ENCODE data around the gene FOXD1. TPM values are rescaled to one million over a fixed set of nuclear protein-coding genes. Genes with fewer than 3 reads are reported as not detected.

Gene FOXD1
- total RNA-seq, 1 donor from 2014 or later: 0.74 TPM

GRCh38 chr5:73434461-73434860 lies 14.1 kb downstream of the FOXD1 start:
- Histone ChIP-seq H3K4me1 (peaks cover 24% of the 10 kb centered on the region), H3K27ac (no peak overlapping the region), H3K4me3 (no peak overlapping the region), H3K9me3 (no peaks in the 10 kb centered on the region), H3K27me3 (ENCODE audit: low read depth) (peaks cover 93% of the 10 kb centered on the region), H3K36me3 (no peaks in the 10 kb centered on the region)
- ATAC-seq: no peak
- DNase-seq: no peak
- intact Hi-C loops (cut with DNase I): no loop called here
- TF ChIP-seq CTCF (IDR thresholded peaks at IDR 0.05): no peak

- DNase-seq (no peak), ATAC-seq (peak; percentile 92 to 94)
- Histone ChIP-seq H3K4me3 (no peak overlapping the region), H3K27ac (no peak overlapping the region), H3K36me3 (no peaks in the 10 kb centered on the region), H3K27me3 (ENCODE audit: low read depth) (peaks cover 92% of the 10 kb centered on the region), H3K9me3 (no peaks in the 10 kb centered on the region), H3K4me1 (peaks cover 24% of the 10 kb centered on the region)
- intact Hi-C loops (cut with DNase I): no loop called here
- TF ChIP-seq CTCF (IDR thresholded peaks at IDR 0.05): no peak
Measured at GRCh38 chr5:73433982-73434342, 14.6 kb downstream of the FOXD1 start.

GRCh38 chr5:73433272-73433981 lies 15.2 kb downstream of the FOXD1 start:
- Histone ChIP-seq H3K9me3 (no peaks in the 10 kb centered on the region), H3K4me3 (no peak overlapping the region), H3K27me3 (ENCODE audit: low read depth) (peaks cover 92% of the 10 kb centered on the region), H3K27ac (no peak overlapping the region), H3K36me3 (no peaks in the 10 kb centered on the region), H3K4me1 (peaks cover 24% of the 10 kb centered on the region)
- TF ChIP-seq CTCF (IDR thresholded peaks at IDR 0.05): no peak
- intact Hi-C loops (cut with DNase I): no loop called here
- no peak for ATAC-seq
- no peak for DNase-seq

GRCh38 chr5:73431204-73431851 lies 17.2 kb downstream of the FOXD1 start:
- Histone ChIP-seq H3K9me3 (no peaks in the 10 kb centered on the region), H3K4me1 (peaks cover 7% of the 10 kb centered on the region), H3K27ac (no peak overlapping the region), H3K27me3 (ENCODE audit: low read depth) (peaks cover 88% of the 10 kb centered on the region), H3K4me3 (no peak overlapping the region), H3K36me3 (no peaks in the 10 kb centered on the region)
- no peak for TF ChIP-seq CTCF (IDR thresholded peaks at IDR 0.05)
- intact Hi-C loops (cut with DNase I): no loop called here
- DNase-seq: no peak
- ATAC-seq: no peak

GRCh38 chr5:73426034-73426433 lies 22.5 kb downstream of the FOXD1 start:
- intact Hi-C loops (cut with DNase I): no loop called here
- TF ChIP-seq CTCF (IDR thresholded peaks at IDR 0.05): no peak
- H3K27ac ChIP-seq: no peak overlapping the region
- H3K9me3 ChIP-seq: no peaks in the 10 kb centered on the region
- no peaks in the 10 kb centered on the region for H3K36me3 ChIP-seq
- DNase-seq (no peak), ATAC-seq (no peak)
- peaks cover 88% of the 10 kb centered on the region for H3K27me3 ChIP-seq (ENCODE audit: low read depth)
- H3K4me3 ChIP-seq: no peak overlapping the region
- H3K4me1 ChIP-seq: no peaks in the 10 kb centered on the region

All from lower lobe of right lung (tissue), 2 donors.